NAMALWA (cell line): ENCODE data around the gene GRIA1.
"Not testable (repeated sequence)": the region's sequence is repeated elsewhere in the genome, so short reads cannot be mapped to it uniquely, and the experiment has no call there.

Experiments used
- DNase-seq: peaks from one replicate; pipeline ENCODE4 v3.0.0-alpha.2; 2015; ENCODE audit warnings: low spot score

The GRIA1 gene

GRCh38 chr5:153723022-153723610 is 232.6 kb downstream of the GRIA1 start:
- not testable (repeated sequence) for DNase-seq

- DNase-seq, result no peak
These were observed 251.6 kb downstream of the GRIA1 start for GRCh38 chr5:153742060-153742459.

DNA sequence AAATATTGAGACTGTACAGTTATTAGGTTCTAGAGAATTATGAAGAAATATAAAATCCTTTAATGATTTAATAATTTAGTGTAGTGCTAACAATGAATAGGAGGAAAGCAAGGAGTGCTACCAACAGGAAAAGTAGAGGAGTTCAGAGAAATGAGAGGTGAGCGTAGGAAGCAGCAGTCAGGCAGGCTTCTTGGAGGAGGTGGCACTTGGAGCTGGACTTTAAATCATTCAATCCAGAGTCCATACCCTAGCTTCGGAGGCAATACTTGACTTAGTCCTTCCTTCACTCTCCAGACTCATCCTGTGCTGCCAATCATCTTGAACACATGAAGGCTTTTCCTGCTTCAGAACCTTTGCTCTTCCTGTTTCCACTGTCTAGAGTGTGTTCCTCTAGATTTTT is 254.3 kb downstream of the GRIA1 start:
- no peak for DNase-seq

DNA sequence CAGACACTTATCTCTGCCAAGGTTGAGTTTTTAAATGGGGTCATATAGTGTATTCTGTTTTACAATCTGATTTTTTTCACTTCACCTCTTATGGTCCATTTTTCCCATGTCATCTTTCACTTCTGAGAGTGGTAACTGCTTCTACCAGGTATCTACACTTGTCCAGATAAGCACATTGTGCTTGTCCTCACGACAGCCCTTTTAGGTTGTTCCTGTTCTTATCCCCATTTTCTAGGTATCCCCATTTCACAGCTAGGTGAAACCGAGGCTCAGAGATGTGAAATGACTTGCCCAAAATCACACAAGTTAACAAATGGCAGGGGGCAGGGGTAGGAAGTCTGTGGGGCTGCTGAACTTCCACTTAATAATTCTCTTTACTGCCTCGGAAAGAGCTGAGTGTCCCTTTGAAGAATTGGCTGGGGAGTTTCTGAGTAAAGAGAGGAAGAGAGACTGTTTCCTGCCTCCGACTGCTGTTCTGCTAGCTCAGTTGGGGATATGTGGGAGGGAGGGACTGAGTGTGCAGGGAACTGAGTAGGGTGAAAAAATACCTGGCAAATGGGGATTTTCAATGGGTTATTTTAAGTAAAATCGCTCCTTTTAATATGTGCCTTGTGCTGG is 255.4 kb downstream of the GRIA1 start:
- no peak for DNase-seq

DNA sequence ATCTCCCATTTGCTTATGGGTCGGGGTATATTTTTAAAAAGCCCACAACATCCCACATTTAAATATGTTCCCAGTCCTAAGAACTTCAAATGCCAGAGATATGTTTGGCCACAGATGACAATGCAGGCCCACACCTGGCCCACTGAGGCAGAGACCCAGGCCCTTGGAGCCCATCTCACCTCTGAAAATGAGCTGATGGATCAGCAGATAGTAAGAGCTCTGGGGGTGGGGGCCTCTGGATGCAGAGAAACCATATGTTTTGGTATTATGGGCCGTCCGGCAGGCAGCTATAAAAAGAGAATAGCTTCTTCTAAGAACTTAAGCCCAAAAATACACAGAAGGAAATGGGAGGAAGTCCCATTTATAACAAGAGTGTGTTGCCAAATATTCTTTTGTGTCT is 256.0 kb downstream of the GRIA1 start:
- no peak for DNase-seq

- no peak for DNase-seq
These were observed 258.4 kb downstream of the GRIA1 start for GRCh38 chr5:153748823-153749222.

- DNase-seq, result no peak
These were observed 259.5 kb downstream of the GRIA1 start for GRCh38 chr5:153749960-153750359.

DNA sequence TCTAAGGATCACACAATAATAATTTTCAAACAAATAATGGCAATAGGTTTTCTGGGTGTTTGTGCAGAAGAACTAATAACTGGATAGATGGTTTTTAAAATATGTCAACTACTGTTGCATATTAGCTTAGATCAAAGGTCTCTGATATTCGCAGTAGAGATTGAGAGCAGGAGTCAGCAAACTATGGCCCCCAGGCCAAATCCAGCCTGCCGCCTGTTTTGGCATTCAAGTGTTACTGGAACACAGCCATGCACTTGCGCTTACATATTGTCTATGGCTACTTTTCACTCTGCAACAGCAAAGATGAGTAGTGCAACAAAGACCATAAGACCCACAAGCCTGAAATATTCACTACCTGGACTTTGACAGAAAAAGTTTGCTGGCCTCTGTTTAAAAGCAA is 260.8 kb downstream of the GRIA1 start:
- no peak for DNase-seq

DNA sequence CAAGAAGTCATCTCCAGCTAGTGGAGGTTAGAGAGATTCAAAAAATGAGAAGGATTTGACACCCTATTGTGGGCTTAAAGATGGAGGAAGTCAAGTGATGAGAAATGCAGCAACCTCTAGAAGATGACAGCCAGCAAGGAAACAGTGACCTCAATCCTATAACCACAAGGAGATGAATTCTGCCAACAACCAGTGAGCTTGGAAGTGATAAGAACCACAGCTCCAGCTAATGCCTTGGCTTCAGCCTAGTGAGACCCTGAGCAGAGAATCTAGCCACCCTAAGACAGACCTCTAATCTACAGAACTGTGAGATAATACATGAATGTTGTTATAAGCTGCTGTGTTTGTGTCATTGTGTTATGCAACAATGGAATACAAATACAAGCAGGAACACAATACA is 262.4 kb downstream of the GRIA1 start:
- no peak for DNase-seq

DNA sequence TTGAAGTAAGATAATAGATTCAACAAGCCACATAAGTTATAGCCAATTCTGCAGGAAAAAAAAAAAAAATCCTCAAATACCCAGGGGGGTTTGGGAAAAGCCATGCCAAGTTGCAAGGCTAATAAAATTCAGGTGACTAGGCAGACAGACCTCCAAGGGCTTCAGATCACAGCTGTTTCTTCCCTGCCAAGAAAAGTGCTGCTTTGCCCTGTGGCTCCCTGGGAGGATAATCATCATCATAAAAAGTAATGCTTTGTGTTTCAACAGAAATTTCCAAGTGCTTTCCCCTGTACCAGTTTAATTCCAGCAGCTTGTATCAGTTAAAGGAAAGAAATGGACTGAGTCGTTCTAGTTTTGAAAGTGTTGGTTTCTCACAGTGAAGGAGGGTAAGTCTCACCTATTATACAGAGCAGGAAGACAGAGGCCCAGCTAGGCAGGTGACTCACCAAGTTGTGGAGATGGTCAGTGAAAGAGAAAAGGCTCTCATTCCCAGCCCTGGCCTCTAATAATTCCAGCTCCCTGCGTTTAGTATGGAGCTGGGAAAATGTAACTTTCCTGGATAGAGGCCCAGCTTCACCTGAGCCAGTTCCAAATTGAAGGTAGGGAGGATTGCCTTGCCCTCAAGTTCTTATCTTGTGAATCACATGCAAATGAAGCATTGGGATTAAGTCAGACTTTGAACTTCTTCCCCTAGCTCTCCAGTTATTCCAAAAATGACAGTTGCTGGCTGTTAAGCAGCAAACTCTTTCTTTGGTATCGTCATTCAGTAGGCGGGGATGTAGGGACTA is 263.4 kb downstream of the GRIA1 start:
- DNase-seq, result no peak

DNA sequence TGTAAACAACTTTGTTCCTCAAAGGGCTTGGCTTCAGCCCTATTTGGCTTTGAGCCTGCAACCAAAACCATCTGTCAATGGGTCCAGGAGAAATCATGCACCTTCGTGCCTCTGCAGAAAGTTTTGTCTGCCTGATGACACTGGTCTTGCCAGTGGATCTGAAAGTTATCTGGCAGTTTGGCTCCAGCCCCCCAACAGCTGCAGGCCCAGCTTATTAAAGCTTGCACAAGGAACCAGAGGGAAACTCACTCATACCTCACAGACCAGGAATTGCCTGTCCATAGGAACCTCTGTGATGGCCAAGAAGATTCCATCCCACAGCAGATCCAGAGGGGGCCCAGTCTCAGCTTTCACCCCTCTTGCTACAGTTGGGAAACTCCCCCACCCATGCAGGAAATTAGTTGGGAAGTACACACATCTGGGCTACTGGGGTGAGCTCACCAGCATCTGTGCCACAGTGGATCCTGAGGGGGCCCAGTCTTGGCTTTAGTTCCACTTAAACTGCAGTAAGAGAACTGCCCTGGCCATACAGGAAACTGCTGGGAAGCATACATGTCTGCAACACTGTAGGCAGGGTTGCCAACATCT is 265.5 kb downstream of the GRIA1 start:
- DNase-seq, result no peak

DNA sequence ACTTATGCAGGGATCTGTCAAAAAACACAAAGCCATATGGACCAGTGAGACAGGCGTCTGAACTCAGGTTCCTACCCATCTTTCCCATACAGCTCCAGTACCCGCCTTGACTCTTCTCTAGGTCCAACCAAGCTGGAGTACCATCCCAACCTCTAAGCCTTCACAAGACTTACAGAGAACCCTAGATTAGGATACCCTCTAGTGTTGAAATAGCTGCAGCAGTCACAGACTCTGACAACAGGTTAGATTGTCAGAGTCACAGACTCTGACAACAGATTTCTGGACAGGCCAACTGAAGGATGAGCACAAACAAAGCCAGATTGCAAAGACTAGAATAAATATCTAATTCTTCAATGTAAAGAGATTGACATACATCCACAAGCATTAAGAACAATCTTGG is 266.1 kb downstream of the GRIA1 start:
- DNase-seq, result no peak

- DNase-seq, result no peak
These were observed 275.5 kb downstream of the GRIA1 start for GRCh38 chr5:153765987-153766386.

DNA sequence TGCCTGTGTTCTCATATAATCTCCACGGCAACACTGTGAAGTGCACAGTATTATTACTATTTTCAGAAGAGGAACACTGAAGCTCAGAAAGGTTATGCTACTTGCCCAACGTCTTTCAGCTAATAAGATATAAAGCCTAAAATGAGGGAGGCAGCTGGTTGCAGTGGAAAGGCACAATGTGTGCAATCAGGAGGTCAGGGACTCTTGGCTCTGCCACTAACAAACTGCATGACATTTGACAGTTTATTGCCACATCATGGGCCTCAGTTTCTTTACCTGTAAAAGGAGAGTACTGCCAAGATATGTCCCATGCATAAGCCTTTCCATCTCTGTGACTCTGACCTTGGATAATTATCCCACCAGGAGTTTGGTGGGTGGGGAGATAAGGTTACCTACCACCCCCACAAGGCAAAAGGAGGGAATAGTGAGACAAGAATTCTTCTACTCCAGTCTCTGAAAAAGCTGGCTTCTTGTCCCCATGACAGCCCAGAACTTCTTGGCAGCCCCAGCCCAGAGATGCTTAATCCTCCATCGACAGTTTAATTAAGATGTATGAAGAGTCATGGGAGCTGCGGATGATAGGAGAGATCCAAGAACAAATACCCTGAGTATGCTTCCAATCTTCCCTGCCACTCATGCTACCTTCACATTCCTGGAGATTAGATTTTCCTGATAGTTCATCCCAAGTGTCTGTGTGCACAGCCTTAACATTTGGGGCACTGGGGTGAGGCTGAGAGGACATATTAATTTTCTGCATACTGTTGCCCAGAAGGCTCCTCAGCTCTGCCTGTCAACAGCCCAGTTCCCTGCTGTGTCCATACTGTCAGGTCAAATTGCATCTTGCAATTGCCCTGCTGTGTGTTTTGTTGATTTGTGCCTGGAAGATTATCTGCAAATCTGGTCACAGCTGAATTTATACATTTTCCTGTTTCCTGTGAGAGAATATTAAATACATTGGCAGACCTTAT is 277.0 kb downstream of the GRIA1 start:
- no peak for DNase-seq

DNA sequence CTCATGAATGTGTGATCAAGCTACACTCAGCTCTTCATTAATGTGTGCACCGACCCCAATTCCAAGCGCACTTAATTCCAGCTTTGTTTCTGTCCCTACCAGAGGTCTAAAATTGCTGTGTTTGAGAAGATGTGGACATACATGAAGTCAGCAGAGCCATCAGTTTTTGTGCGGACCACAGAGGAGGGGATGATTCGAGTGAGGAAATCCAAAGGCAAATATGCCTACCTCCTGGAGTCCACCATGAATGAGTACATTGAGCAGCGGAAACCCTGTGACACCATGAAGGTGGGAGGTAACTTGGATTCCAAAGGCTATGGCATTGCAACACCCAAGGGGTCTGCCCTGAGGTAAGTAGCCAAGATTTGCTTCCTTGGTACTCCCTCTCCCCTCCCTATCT is 279.6 kb downstream of the GRIA1 start:
- no peak for DNase-seq

GRCh38 chr5:153774686-153775085 is 284.2 kb downstream of the GRIA1 start:
- DNase-seq, result no peak

DNA sequence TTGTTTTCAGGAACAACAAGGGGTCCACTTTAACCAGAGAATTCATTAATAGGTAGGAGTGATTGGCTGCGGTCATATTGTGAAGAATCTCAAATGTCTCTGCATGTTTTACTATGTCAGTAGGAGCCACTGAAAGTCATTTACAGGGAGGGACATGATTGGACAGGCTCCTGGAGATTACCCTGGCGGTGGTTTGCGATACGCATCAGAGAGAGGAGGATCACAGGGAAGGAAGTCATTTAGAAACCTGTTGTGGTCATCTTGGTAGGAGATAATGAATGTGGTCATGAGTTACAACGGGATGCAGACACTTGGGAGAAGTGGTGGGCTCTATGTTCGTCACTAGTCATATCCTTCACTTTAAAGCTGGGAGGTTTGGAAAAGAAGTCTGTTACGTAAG is 285.5 kb downstream of the GRIA1 start:
- DNase-seq, result no peak

GRCh38 chr5:153777681-153778581 is 287.5 kb downstream of the GRIA1 start:
- DNase-seq, result no peak

DNA sequence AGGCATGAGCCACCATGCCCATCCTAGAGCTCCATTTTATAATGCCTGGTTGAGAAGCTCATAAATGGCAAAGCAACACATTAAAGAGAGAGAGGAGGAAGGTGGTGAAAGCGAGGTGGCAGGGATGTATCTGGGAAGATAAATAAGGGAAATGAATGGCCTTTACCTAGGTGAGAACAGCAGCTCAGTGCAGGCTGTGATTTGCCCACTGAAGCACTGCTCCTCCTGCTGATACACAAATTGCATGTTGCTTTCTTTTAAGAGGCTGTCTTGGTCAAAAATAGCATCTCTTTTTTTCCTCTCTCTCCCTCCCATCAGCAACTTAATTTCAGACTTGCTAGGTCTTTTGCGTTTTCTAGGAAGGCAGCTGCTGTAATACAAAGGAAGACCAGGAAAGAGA is 289.4 kb downstream of the GRIA1 start:
- DNase-seq, result no peak

DNA sequence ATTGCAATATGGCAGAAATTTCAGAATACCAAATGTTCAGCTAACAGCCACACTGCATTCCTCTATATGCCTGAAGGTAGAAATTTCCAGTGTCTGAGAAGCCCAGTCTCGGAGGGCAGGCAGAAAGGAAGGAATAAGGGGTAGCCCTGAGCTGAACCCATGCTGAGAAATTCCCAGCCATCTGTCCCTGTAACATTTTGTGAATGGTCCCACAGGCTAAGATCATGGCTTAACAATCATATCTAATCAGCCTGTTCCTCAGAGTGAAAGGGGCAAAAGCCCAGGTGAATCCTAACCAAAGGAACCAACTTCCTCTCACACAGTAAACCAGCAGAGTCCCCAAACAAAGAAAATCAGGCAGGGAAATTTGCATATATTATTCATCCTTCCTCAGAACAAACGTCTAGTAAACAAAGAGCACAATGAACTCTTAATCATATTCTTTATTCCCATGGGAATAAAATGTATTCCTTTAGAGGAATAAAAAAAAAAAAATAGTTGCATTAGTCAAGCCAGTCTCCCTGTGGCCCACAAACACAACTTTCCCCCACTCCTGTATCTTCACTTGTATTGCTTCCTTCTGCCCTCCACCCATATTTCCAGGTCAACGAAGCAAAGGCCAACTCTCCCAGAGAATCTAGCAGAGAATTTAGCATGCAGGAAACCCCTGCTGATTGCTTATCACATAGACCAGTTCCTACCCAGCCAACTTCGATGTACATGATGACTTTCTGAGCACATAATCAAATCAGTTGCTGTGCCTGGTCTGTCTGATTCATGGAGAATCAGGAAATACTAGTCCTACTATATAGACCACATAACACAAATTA is 290.6 kb downstream of the GRIA1 start:
- DNase-seq, result no peak
